8988T (cell line): ENCODE measurements around the gene SLC7A4.
A peak's percentile ranks its signal among the peaks of the same experiment; 100 is the strongest.
"Not testable (repeated sequence)": the region's sequence is repeated elsewhere in the genome, so short reads cannot be mapped to it uniquely, and the experiment has no call there.

ENCODE experiments used
- DNase-seq: peaks from one replicate; pipeline ENCODE4 v3.0.0; 2011

The SLC7A4 gene

DNA sequence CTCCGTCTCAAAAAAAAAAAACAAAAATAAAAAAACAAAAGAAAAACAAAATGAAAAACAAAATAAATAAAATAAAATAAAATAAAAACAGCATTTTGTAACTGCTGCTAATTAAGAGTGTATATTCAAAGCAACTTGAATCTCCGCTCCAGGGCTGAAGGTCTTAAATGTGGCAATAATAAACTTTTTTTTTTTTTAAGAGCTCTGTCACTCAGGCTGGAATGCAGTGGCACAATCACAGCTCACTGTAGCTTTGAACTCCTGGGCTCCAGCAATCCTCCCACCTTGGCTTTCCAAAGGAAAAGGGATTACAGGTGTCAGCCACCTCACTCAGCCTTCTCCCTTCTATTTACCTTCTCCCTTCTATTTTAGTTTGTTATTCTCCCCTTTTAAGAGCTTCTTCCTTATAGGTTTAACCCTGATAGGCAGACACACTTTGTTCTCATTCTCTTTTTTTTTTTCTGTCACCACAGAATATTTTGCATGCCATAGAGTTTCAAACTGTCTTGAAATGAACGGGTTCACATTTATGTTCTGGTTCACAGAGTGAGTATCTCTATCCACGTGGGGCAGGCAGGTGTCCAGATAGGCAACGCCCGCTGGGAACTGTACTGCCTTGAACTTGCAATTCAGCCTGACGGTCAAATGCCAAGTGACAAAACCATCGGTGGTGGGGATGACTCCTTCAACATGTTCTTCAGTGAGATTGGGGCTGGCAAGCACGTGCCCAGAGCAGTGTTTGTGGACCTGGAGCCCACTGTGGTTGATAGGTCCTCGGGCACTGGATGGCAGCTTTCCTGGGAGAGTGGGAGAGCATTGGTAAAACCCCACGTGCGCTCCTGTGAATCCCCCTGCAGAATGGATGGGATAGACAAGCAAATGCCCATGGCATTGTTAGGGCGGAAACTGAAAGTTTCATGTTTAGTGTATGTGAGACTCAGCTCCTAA is 32.8 kb upstream of the SLC7A4 start:
- DNase-seq, result no peak

DNA sequence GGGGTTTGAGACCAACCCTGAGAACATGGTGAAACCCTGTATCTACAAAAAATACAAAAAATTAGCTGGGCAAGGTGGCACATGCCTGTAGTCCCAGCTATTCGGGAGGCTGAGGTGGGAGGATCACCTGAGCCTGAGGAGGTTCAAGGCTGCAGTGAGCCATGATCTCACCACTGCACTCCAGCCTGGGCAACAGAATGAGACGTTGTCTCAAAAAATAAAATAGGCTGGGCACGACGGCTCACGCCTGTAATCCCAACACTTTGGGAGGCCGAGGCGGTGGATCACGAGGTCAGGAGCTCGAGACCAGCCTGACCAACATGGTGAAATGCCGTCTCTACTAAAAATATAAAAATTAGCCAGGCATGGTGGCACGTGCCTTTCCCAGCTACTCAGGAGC is 32.1 kb upstream of the SLC7A4 start:
- DNase-seq, result not testable (repeated sequence)

DNA sequence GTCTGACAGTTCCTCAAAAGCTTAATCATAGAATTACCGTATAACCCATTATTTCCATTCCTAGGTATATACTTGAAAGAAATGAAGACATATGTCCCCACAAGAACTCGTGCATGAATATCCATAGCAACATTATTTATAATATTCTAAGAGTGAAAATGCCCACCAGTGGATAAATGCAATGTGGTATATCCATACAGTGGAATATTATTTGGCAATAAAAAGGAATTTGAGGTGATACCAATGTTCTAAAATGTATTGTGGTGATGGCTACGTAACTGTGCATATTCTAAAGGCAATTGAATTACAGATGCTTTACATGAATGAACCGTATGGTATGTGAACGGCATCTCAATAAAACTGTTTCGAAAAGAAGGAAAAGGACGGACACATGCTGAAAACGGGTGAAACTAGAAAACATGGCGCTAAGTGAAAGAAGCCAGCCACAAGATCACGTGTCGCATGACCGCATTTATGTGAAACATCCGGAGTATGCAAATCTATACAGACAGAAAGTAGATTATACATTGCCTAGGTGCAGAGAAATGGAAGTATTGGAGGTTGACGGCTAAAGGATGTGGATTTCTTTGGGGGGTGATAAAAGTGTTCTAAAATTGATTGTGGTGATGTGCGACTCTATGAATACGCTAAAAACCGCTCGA is 29.4 kb upstream of the SLC7A4 start:
- not testable (repeated sequence) for DNase-seq

DNA sequence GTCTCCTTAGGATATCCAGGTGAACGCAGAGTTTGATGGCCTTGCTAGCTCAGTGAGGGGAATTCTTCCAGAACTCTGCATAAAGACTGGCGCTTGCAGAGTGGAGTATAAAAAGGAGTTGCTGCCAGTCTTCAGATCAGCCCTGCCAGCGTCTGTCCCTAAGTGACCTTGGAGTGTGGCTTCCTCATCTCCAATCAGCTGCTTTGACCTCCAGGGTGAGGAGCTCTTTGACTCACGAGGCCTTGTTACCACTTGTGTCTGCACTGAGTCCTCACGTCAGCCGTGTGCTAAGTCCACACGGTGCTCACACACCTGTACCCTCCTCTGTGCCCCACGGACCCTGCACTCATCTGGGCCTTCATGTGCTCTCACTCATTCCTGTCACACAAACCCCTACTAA is 28.0 kb upstream of the SLC7A4 start:
- DNase-seq, result not testable (repeated sequence)

DNA sequence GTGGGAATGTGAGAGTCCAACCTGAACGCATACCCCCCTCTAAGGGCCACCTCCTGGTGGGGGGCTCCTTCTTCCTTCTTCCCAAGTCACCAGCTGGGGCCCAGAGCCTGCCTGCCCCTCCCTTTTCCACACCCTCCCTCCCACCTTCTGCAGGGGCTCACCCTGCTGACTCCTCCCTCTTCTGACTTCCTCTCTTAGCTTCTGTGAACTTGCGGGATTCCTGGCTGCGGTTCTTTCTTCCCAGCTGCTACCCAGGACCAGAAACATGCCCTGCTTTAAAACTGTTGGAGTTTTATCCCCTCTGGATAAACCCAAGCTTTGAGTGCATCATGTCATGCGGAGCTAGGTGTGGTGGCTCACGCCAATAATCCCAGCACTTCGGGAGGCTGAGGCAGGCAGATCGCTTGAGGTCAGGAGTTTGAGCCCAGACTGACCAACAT is 23.5 kb upstream of the SLC7A4 start:
- DNase-seq, result no peak

DNA sequence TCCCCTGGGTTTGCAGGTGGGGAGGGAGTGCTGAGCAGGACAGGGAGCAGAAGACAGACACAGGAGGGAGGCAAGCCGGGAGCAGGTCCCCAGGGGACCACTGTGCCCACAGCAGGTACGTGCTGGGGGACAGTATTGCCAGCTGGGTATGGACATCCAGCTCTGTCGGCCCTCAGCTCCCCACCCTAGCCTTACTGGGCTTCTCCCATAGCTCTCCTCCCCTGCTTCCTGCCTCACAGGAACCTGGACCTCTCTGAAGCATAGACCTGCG is 23.1 kb upstream of the SLC7A4 start:
- DNase-seq, result no peak

DNA sequence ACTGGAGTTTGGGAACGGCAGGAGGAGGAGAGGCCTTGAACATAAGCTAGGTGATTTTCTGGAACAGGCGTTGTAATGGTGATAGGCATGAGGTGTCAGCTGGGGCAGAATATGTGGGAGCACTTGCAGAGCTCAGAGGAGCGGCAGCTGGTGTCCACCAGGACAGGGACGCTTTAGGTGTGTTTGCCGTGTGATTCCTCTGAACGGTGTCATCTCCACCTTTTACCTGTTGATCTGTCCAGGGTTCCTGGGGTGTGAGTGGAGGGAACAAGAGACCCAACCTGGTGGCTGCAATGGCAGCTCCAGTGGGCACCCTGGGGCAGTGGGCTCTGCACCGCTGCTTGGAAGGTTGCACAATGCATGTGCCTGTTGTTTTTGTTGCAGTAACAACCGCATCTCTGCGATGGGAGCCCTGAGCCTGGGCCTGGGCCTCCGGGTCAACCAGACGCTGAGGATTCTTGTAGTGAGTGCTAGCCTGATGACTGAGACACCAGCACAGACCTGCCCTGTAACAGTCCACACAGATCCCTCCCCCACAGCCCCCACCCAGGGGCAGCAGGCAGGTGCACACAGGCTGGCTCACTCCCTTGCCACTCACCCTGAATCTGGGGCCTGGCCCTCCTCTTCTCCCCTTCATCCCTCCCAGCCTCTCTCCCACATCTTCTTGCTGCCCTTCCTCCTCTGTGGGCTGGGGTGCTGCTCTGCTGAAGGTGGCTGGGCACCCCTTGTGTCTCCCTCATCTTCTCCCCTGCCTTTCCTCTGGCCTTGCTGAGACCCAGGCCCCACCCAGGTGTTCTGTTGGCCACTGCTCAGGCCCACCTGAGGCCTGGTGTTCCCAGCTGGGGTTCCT is 22.6 kb upstream of the SLC7A4 start:
- DNase-seq, result no peak

DNA sequence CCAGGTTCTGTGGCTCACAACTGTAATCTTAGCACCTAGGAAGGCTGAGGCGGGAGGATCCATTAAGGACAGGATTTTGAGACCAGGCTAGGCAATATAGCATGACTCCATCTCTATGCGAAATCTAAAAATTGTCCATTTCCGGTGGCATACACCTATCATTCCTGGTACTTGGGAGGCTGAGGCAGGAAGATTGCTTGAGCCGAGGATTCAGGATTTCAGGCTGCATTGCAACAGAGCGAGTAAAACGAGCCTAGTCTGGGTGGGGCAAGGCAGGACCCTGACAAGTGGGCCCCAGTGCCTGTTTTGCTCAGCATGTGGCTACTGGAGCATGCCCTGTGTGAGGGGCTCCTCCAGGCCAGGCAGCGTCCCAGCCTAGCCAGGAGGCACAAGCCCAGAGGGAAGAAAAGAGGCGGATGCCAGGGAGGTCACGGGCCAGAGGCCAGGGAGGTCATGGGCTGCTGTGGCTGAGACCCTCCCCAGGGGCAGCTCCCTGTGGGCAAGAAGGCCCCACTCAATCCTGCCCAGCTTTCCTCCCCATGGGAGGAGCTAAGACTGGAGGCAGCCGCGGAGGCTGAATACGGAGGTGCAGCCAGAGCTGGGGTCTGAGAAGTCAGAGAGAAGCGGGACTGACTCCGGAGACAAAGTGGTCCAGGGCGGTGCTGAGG is 21.8 kb upstream of the SLC7A4 start:
- DNase-seq, result no peak

DNA sequence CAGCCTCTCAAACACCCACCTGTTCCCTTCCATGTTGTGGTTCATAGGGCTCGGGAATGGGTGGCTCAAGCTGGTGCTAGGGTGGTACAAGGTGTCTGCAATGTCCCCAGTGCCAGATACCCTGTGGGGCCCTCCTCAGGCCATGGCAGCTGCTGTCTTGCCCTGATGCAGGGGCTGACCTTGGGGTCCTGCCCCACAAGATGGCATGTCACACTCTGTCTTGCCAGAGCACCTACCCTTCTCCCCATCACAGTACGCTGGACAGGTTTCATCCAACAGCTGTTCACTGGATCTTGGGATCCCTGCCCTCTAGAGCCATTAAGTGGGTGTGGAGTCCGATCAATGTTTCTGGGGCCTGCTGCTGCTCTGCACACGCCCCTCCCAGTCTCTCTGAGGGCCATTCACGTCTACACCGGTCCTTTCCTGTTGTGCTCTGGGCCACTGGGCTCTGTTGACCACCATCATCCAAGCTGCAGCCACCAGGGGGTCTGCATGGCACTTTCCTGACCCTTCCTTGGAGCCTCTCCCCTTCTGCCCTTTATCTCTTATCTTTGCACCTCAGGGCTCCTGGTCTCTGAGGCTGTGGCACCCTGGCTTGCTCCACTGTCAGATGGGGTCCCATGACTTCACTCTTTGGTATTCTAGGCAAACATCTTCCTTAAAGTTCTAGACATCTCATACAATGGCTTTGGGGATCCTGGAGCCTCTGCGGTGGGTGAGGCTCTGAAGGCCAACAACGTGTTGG is 20.5 kb upstream of the SLC7A4 start:
- DNase-seq, result no peak

DNA sequence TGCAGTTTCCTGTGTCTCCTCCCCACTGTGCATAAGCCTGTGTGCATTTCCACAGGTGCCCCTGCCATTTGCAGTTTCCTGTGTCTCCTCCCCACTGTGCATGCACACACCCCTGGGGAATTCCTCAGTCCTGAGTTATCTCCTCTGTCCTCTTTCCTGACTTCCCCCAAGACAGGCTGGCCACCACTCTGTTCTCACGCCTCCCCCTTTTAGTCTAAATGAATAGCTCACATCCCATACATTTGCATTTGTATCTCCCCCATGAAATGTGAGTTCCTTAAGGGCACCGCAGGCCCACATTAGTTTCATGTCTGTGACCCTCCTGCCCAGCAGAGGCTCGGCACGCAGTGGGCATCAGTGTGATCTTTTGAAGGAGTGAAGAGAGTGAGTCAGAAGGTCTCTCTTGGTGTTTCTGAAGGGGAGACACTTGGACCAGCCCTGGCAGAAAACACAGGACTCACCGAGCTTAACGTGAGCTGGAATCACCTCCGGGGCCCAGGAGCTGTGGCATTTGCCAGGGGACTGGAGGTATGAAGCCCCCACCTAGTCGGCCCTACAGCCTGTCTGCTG is 19.6 kb upstream of the SLC7A4 start:
- DNase-seq, result no peak

DNA sequence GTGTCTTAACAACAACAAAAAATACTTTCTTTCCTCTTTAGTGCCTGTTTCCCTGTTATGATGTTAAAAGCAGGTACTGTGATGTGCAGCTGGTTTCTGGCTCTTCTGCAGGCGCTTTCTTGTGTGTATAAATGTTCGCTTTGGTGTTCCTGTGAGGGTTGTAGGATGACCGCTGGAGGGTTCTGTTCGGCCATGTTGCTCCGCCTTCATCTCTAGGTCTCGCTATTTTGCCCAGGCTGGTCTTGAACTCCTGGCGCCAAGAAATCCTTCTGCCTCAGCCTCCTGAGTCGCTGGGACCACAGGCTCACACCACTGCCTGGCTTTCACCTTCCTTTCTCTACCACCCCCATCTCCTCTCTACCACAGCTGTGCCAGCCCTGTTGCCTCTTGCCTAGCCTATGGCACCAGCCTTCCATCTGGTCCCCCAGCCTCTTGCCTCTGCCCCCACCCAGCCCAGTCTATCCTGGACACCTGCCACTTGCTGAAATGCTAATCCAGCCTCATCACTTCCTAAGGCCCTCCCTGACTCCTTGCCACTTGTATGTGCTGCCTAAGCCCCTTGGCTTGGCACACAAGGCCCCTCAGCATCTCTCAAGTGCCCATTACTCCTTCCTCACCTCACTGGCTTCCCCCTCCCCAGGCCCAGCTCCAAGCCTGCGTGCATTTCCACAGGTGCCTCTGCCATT is 18.9 kb upstream of the SLC7A4 start:
- DNase-seq, result no peak

DNA sequence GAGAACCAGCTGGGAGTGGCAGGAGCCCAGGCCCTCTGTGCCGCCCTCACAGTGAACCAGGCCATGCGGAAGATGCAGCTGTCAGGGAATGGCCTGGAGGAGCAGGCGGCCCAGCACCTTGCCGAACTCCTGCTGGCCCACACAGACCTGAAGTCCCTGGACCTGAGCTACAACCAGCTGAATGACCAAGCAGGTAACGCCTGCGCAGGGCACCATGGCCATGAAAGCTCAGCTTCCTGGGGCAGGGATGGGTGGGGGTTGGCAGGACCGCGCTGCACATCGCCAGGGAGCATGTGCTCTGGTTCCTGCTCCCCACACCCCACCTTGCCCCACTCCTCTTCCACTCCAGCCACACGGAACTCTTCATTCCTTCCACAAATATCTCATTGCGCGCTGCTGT is 16.6 kb upstream of the SLC7A4 start:
- not testable (repeated sequence) for DNase-seq

DNA sequence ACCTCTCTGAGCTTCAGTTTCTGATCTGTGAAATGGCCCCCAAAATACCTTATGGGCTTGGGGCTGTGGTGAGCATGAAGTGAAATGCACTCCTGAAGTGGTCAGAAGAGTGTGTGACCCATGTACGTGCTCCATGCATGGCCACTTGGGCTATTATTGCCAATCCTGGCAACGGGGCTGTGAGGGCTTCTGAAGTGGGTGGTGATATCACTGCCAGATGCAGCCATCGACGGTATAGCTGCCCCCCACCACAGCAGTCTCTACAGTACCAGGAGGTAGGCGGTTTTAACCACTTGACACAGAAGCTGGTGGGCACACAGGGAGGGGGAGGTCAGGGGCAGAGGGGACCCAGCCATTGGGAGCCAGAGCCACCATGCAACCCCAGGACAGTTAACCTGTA is 16.1 kb upstream of the SLC7A4 start:
- DNase-seq, result not testable (repeated sequence)

DNA sequence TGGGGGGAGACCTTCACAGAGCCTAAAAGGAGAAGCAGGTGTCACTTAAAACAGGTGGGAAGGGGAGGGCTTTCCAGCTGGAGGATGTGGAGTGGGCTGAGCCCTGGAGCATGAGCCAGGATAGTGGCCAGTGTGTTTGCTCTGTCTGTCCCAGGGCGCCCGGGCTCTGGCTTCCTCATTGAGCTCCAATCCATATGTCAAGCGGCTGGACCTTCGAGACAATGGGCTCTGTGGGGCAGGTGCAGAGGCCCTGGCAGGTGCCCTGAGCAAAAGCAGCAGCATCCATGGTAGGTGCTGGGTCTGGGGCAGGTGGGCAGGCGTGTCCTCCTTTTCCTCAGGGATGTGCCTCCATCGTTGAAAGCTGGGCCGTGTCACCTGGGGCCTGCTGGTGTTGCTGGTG is 15.4 kb upstream of the SLC7A4 start:
- DNase-seq, result no peak

DNA sequence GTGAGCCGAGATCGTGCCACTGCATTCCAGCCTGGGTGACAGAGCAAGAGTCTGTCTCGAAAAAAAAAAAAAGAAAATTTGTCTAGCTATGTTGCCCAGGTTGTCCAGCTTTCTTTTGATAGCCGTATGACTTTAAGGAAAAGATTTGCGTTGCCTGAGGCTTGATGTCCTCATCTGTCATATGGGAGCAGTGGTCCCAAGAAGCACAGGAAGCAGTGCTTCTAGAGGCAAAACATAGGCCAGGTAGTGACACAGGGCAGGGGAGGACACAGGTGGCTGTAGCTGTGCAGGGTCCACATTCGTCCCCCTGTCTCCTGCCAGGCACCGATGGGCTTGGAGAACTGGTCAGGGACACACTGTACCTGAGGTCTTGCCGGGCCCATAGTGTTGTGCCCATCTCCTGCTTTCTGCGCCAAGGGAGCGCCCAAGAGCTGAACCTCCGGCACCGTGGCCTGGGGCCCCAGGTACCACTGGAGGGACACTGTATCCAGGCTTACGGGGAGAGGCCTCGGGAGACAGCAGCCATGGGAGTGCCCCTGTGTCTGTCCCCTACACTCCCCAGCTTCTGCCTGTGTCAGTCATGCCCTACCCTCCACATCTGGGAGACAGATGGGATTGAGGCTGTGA is 14.8 kb upstream of the SLC7A4 start:
- DNase-seq, result no peak

DNA sequence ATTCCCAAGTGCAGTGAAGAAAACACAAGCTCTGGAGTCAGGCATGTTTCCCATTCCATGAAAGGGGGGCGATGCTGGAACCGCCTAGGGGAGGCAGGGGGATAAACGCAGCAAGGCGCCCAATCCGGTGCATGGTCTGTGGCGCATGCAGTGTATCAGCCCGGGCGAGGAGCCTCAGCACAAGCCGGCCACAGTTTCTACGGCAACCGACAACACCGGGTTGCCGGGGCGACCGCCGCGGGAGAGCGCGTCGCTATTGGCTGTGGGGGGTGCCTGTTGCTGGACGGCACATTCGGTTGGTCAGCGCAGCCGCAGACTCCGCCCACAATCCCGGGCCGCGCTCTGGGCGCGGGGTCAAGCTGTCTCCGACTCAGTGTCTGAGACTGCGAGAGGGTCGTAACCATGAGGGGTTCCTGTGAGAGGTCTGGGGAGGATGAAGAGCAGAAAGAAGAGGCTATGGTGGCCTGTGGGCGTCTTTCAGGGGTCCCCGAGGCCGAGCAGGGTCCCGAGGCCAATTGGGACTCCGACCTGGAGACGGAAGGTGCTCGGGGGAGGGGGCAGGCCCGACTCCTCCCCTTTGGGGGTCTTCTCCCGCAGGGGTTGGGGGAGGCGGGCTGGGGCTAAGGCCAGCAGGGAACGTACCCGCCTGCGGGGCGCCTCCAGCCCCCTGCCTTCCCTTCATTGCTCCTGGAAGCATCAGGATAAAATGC is 13.4 kb upstream of the SLC7A4 start, which contains the start of gene LRRC74B:
Gene LRRC74B (plus strand): TSS at position 362 of the 710 bp plus-strand sequence. CDS start 41 bp downstream, at position 403.
- peak; percentile 87 for DNase-seq

DNA sequence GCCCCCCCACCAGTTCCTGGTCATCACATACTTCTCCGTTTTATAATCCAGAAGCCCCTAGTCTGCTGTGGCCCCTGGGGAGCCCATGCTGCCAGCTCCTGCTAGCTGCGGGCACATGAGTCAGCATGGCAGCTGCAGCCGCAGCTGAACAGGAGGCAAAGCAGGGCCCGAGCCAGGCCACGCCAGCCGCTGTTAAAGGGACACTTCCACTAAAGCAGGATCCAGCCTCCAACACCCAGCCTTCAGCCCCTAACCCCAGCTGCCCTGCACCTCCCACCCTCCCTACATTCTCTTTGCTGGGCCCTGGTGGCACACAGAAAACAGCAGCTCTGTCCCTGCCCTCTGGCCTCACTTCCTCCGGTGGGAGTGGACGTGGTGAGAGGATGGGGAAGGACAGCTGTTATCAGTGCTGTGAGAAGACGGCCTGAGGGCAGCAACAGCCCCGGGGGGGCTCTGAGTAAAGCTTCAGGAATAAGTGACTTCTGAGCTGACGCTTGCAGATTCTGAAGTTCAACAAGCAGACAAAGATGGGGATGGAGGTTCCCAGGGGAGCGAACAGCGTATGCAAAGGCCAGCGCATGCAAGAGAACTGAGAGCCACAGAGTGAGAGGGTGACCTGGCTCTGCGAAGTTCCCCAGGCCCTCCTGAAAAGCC is 12.7 kb upstream of the SLC7A4 start:
- no peak for DNase-seq

DNA sequence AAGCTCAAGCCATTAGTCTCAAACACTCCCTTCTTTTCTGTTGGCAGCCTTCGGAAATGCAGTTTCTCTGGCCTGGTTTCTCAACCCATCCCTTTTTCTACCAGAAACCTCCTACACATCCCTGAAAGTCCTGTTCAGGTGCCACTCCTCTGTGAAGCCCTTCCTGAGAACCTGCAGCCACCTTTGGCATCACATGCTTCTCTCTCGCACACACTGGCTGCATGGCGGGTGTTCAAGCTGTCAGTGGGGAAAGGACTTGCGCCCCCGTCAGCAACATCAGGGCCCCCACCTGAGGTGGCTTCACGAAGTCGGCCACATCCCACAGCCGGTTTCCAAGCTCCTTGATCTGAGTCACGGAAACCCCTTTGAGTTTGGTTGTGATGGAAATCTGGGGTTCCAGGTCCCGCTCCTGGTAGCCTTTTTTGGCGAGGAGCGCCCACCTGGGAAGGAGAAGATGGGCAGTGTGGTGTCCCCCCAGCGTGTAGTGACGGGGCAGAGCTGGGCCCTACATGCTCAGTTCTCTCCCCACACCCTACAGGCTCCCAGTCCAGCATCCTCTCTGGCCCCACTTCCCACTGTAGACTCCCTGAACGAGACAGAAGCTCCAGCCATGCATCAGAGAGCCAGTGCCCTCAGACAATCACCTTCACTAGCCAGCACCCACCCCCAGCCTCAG is 11.6 kb upstream of the SLC7A4 start:
- DNase-seq, result no peak
